ENCODE measurements around the gene TINAG.

GRCh38 chr6:54291146-54291545, 17.1 kb upstream of the TINAG start:
- TF ChIP-seq CTCF (conservative IDR thresholded peaks at IDR 0.05) (no peak), ZFX (IDR thresholded peaks at IDR 0.05) (no peak)
